VCaP (cell line): ENCODE measurements around the gene TSC22D1.

Experiments
- H3K27ac ChIP-seq: fragments of 450-650 bp; 2 replicates; pipeline ENCODE4 v1.5.1; 2017
- CTCF ChIP-seq: fragments of 450-650 bp; conservative IDR thresholded peaks from 2 replicates; pipeline ENCODE4 v1.5.1; 2017; ENCODE audit warnings: mild to moderate bottlenecking, moderate library complexity

Gene TSC22D1

DNA sequence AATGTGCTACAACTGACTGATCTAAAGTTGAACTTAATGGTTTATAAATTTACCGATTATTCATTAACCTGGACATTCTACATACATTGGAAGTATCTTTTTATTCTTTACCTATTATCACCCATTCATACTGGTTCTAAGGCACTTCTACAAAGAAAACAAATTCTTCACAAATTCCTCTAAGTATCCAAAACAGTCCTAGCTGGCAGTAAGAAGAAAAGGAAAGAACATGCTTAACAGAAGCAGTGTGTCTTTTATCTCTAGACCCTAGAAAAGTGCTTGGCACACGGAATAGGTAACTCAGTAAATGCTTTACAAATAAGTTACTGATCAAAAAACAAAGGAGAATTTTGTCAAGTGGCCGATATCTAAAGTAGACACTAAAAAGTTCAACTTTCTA, 32.8 kb downstream of the TSC22D1 start:
- no peak overlapping the region for H3K27ac ChIP-seq
- TF ChIP-seq CTCF, result no peak

DNA sequence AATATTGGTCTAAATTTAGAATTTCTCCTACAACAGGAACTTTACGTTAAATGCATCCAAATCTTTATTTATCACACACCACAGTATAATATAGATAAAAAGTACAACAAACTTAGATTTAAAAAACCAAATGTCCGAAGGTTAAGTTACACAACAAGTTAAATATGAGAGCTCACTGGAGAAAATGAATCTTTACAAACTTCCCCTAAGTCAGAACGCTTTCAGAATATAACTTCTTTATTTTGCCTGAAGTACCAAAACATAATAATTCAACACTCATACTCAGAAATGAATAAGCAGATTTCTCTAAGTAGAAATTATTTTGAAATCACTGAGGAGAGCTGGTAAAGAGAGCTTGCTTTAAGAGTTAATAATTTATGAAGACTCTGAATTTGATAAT, 33.8 kb downstream of the TSC22D1 start:
- no peak for TF ChIP-seq CTCF
- no peak overlapping the region for H3K27ac ChIP-seq

DNA sequence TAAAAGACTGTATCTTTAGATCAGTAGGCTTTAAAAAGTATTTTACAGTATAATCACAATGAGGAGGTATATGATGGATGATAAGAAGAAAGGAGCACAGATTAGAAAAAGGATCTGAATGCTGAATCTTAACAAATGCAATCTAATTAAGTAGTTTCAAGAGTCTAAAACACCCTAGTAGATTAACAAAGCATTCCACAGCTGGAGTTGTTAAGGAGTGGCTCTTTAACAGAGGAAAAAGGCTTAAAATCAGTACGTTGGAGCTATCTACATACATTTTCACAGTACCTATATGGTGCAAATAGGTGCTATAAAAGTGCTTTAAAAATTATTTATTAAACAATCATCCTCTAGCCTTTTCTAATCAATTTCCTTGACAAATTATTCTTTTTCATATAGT, 34.5 kb downstream of the TSC22D1 start:
- TF ChIP-seq CTCF, result no peak
- no peak overlapping the region for H3K27ac ChIP-seq

DNA sequence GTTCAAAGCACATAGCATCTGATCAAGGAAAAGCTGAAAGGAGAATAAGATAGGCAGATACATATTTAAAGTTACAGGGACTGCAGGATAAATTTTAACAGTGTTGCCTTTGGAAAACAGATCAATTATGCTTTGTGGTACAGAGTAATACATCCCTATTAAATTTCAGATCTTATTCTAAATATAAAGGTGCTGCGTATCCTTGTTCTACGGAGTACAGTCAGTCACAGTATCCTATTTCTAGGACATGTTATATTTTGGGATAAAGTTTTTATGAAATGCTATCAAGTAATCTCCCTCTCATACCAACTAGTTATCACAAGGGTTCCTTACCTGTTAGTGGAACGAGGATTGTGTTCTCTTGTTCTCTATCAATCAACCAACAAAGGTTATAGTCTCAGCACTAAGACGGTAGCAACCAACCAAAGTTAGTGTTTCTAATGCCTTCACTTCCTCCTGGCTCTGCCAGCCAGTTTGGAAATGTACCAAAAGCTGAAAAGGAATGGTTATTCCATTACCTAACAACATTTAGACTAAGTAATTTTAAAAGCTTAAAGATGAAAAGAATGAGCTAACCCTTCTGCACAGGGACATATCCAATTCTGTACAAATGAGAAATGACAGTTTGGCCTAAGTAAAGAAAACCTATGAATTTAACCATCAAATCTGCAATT, 35.2 kb downstream of the TSC22D1 start:
- no peak for TF ChIP-seq CTCF
- H3K27ac ChIP-seq, result no peak overlapping the region

DNA sequence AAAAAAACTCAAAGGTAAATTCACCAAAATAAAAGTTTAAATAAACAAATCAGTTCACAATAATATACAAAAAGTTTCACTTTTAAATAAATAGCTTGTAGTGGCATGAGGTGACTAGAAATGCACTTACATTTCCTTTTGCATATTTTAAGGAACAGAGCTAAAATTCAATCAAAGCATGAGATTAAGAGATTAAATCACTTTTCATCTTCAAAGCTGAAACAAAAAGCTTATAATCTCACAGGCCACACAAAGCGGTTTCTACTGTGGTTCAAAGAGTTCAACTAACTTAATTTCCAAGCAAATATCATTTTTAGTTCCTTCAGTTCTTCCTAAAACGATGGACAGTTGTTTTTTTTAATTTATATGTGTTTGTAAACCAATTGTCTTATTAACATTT, 38.9 kb downstream of the TSC22D1 start:
- no peak for TF ChIP-seq CTCF
- H3K27ac ChIP-seq, result no peak overlapping the region

- peak overlapping the region; percentile 8; the same call in 1 of the 2 replicates for H3K27ac ChIP-seq
- no peak for TF ChIP-seq CTCF
These were observed 52.7 kb downstream of the TSC22D1 start for GRCh38 chr13:44523146-44524015.

DNA sequence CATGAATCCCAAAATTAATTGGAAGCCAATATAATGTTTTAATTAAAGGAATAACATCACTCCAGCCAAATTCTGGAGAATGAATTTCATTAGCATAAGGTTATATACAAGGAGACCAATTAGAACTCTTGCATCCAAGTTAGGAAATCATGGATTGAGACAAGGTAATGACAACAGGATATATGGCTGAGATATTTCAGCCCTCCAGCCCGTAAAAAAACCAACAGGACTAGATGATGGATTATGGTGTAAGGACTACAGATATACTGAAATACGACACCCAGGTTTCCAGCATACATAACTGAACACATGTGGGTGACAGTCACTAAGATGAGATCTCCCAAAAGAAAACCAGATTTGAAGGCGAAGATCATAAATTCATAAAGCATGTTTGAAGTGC, 56.5 kb downstream of the TSC22D1 start:
- no peak overlapping the region for H3K27ac ChIP-seq
- TF ChIP-seq CTCF, result no peak
